ENCODE measurements around the gene SHISAL1.

DNA sequence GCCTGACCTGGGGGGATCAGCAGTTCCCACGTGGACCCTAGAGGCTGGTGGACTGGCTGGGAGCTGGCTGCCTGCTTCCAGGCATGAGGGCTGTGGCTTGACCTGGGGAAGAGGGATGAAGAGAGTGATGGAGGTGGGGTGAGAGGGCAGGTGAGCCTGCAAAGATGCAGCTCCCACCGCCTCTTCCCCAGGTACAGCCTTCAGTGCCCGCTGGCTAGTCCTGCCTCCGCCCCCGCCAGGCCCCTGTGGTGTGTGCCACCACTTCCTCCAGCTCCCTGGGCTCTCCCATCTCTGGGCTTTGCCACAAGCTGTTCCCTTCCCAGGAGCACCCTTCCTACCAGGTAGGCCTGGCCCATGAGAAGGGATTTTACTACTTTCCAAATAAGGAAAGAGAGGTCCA, 112.9 kb downstream of the SHISAL1 start:
- TF ChIP-seq, protein P1, sequence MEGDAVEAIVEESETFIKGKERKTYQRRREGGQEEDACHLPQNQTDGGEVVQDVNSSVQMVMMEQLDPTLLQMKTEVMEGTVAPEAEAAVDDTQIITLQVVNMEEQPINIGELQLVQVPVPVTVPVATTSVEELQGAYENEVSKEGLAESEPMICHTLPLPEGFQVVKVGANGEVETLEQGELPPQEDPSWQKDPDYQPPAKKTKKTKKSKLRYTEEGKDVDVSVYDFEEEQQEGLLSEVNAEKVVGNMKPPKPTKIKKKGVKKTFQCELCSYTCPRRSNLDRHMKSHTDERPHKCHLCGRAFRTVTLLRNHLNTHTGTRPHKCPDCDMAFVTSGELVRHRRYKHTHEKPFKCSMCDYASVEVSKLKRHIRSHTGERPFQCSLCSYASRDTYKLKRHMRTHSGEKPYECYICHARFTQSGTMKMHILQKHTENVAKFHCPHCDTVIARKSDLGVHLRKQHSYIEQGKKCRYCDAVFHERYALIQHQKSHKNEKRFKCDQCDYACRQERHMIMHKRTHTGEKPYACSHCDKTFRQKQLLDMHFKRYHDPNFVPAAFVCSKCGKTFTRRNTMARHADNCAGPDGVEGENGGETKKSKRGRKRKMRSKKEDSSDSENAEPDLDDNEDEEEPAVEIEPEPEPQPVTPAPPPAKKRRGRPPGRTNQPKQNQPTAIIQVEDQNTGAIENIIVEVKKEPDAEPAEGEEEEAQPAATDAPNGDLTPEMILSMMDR (IDR thresholded peaks at IDR 0.05): no peak
- no peak for TF ChIP-seq POLR2AphosphoS5 (IDR thresholded peaks at IDR 0.05; ENCODE audit: insufficient read depth in 1 of 2, low read depth in 1 of 2)
